Subcutaneous abdominal adipose tissue (tissue), 5 donors: ENCODE results near the gene NUDT8.

Experiments used
- H3K27ac ChIP-seq: one replicate; pipeline ENCODE4 v1.7.0; 2013; ENCODE audit warnings: low read depth, mild to moderate bottlenecking, inconsistent platforms, low read length, moderate library complexity
- H3K27me3 ChIP-seq, 5 donors: one replicate each; pipeline ENCODE4 v1.7.0; 2013; ENCODE audit warnings: low read length in 5 of 5, inconsistent platforms in 1 of 5; ENCODE audit not compliant: control insufficient read depth in 5 of 5, insufficient read depth in 4 of 5
- H3K36me3 ChIP-seq, 5 donors: one replicate each; pipeline ENCODE4 v1.7.0; 2013; ENCODE audit warnings: low read length in 5 of 5; ENCODE audit not compliant: control insufficient read depth in 5 of 5, insufficient read depth in 5 of 5
- H3K4me1 ChIP-seq, 5 donors: one replicate each; pipeline ENCODE4 v1.7.0; 2013; ENCODE audit warnings: low read length in 5 of 5, mild to moderate bottlenecking in 3 of 5, moderate library complexity in 1 of 5; ENCODE audit not compliant: control insufficient read depth in 5 of 5, insufficient read depth in 5 of 5
- H3K4me3 ChIP-seq, 5 donors: one replicate each; pipeline ENCODE4 v1.7.0; 2013; ENCODE audit warnings: low read length in 5 of 5, low read depth in 1 of 5
- H3K9ac ChIP-seq, 5 donors: one replicate each; pipeline ENCODE4 v1.7.0; 2013; ENCODE audit warnings: low read length in 5 of 5, mild to moderate bottlenecking in 4 of 5, moderate library complexity in 3 of 5
- H3K9me3 ChIP-seq, 5 donors: one replicate each; pipeline ENCODE4 v1.7.0; 2013; ENCODE audit warnings: low read length in 5 of 5; ENCODE audit not compliant: control insufficient read depth in 5 of 5
- donor health status: healthy.
- donor health status: healthy.
- donor health status: healthy.
- donor health status: healthy.
- donor health status: healthy.

Gene NUDT8

GRCh38 chr11:67634366-67635230, 4.9 kb upstream of the NUDT8 start:
- Histone ChIP-seq H3K36me3 (no peaks in the 10 kb centered on the region), H3K27me3 (peaks cover 2 to 12% (median 3%) of the 10 kb centered on the region in 5 donors), H3K9ac (peak overlapping the region in 1 of 5 donors; percentile 20), H3K4me1 (peaks cover 0 to 11% (median 10%) of the 10 kb centered on the region in 5 donors), H3K4me3 (no peak overlapping the region), H3K9me3 (no peaks in the 10 kb centered on the region), H3K27ac (no peak overlapping the region)

GRCh38 chr11:67633758-67634365, 4.1 kb upstream of the NUDT8 start:
- no peak overlapping the region for H3K9ac ChIP-seq

GRCh38 chr11:67632982-67633755, 3.4 kb upstream of the NUDT8 start:
- no peaks in the 10 kb centered on the region for H3K36me3 ChIP-seq
- H3K9ac ChIP-seq: no peak overlapping the region
- no peak overlapping the region for H3K27ac ChIP-seq
- H3K9me3 ChIP-seq: no peaks in the 10 kb centered on the region
- H3K27me3 ChIP-seq: peaks cover 0 to 8% (median 0%) of the 10 kb centered on the region in 5 donors
- no peak overlapping the region for H3K4me3 ChIP-seq
- H3K4me1 ChIP-seq: peaks cover 0 to 21% (median 19%) of the 10 kb centered on the region in 5 donors

More at GRCh38 chr11:67633758-67634365, 4.1 kb upstream of the NUDT8 start:
- H3K36me3 ChIP-seq: no peaks in the 10 kb centered on the region
- no peaks in the 10 kb centered on the region for H3K9me3 ChIP-seq
- peaks cover 0 to 18% (median 17%) of the 10 kb centered on the region in 5 donors for H3K4me1 ChIP-seq
- H3K27ac ChIP-seq: no peak overlapping the region
- no peak overlapping the region for H3K4me3 ChIP-seq
- H3K27me3 ChIP-seq: peaks cover 0 to 8% (median 0%) of the 10 kb centered on the region in 5 donors

GRCh38 chr11:67632175-67632981, 2.6 kb upstream of the NUDT8 start:
- H3K4me3 ChIP-seq: no peak overlapping the region
- H3K9ac ChIP-seq: no peak overlapping the region
- peaks cover 0 to 1% (median 0%) of the 10 kb centered on the region in 5 donors for H3K36me3 ChIP-seq
- H3K9me3 ChIP-seq: no peaks in the 10 kb centered on the region
- peaks cover 0 to 8% (median 0%) of the 10 kb centered on the region in 5 donors for H3K27me3 ChIP-seq
- no peak overlapping the region for H3K27ac ChIP-seq
- H3K4me1 ChIP-seq: peaks cover 0 to 21% (median 19%) of the 10 kb centered on the region in 5 donors

- Histone ChIP-seq H3K36me3 (peaks cover 0 to 3% (median 0%) of the 10 kb centered on the region in 5 donors), H3K4me1 (peaks cover 0 to 21% (median 19%) of the 10 kb centered on the region in 5 donors), H3K4me3 (no peak overlapping the region), H3K9me3 (no peaks in the 10 kb centered on the region), H3K27ac (no peak overlapping the region), H3K9ac (no peak overlapping the region), H3K27me3 (peaks cover 0 to 8% (median 0%) of the 10 kb centered on the region in 5 donors)
Measured at GRCh38 chr11:67631853-67632174, 2.1 kb upstream of the NUDT8 start.

- Histone ChIP-seq H3K36me3 (peaks cover 0 to 3% (median 0%) of the 10 kb centered on the region in 5 donors), H3K9ac (peak overlapping the region in 2 of 5 donors; percentile 74 to 79), H3K27ac (peak overlapping the region; percentile 45), H3K4me3 (peak overlapping the region in 1 of 5 donors; percentile 37), H3K4me1 (peaks cover 0 to 21% (median 19%) of the 10 kb centered on the region in 5 donors), H3K27me3 (peaks cover 0 to 8% (median 0%) of the 10 kb centered on the region in 5 donors), H3K9me3 (no peaks in the 10 kb centered on the region)
Measured at GRCh38 chr11:67631411-67631810, 1.7 kb upstream of the NUDT8 start.

- H3K9me3 ChIP-seq: no peaks in the 10 kb centered on the region
- peak overlapping the region; percentile 45 for H3K27ac ChIP-seq
- H3K9ac ChIP-seq: peak overlapping the region in 4 of 5 donors; percentile 52 to 79 (median 68)
- H3K4me1 ChIP-seq: peaks cover 0 to 21% (median 19%) of the 10 kb centered on the region in 5 donors
- H3K27me3 ChIP-seq: peaks cover 0 to 8% (median 0%) of the 10 kb centered on the region in 5 donors
- H3K36me3 ChIP-seq: peaks cover 0 to 3% (median 0%) of the 10 kb centered on the region in 5 donors
- peak overlapping the region; percentile 37 to 74 (median 68) for H3K4me3 ChIP-seq
Measured at GRCh38 chr11:67630943-67631331, 1.2 kb upstream of the NUDT8 start.

GRCh38 chr11:67630228-67630942, 648 bp upstream of the NUDT8 start:
- Histone ChIP-seq H3K9me3 (no peaks in the 10 kb centered on the region), H3K36me3 (peaks cover 0 to 3% (median 0%) of the 10 kb centered on the region in 5 donors), H3K9ac (peak overlapping the region in 4 of 5 donors; percentile 52 to 79 (median 68)), H3K4me3 (peak overlapping the region; percentile 37 to 78 (median 68)), H3K4me1 (peaks cover 0 to 21% (median 19%) of the 10 kb centered on the region in 5 donors), H3K27ac (peak overlapping the region; percentile 57), H3K27me3 (peaks cover 0 to 8% (median 0%) of the 10 kb centered on the region in 5 donors)
